Umbilical cord (tissue), 2 donors: ENCODE data around the gene C2CD5. TPM values are rescaled to one million over a fixed set of nuclear protein-coding genes. Genes with fewer than 3 reads are reported as not detected.
"Not testable (repeated sequence)": the region's sequence is repeated elsewhere in the genome, so short reads cannot be mapped to it uniquely, and the experiment has no call there.

Experiments used
- DNase-seq: peaks from one replicate; pipeline ENCODE4 v3.0.0-alpha.2; 2015; ENCODE audit warnings: low spot score
- total RNA-seq: library from RNA; depleted of rRNA; stranded (reverse); fragments of >200 nt; gene quantifications from one replicate; pipeline ENCODE4 v1.2.3, GENCODE V29; 2014; ENCODE audit warnings: low replicate concordance; ENCODE audit not compliant: insufficient read depth

Gene C2CD5, protein sequence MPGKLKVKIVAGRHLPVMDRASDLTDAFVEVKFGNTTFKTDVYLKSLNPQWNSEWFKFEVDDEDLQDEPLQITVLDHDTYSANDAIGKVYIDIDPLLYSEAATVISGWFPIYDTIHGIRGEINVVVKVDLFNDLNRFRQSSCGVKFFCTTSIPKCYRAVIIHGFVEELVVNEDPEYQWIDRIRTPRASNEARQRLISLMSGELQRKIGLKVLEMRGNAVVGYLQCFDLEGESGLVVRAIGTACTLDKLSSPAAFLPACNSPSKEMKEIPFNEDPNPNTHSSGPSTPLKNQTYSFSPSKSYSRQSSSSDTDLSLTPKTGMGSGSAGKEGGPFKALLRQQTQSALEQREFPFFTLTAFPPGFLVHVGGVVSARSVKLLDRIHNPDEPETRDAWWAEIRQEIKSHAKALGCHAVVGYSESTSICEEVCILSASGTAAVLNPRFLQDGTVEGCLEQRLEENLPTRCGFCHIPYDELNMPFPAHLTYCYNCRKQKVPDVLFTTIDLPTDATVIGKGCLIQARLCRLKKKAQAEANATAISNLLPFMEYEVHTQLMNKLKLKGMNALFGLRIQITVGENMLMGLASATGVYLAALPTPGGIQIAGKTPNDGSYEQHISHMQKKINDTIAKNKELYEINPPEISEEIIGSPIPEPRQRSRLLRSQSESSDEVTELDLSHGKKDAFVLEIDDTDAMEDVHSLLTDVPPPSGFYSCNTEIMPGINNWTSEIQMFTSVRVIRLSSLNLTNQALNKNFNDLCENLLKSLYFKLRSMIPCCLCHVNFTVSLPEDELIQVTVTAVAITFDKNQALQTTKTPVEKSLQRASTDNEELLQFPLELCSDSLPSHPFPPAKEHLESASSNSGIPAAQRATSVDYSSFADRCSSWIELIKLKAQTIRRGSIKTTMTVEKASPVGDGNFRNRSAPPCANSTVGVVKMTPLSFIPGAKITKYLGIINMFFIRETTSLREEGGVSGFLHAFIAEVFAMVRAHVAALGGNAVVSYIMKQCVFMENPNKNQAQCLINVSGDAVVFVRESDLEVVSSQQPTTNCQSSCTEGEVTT
- 47.4 TPM for total RNA-seq

DNA sequence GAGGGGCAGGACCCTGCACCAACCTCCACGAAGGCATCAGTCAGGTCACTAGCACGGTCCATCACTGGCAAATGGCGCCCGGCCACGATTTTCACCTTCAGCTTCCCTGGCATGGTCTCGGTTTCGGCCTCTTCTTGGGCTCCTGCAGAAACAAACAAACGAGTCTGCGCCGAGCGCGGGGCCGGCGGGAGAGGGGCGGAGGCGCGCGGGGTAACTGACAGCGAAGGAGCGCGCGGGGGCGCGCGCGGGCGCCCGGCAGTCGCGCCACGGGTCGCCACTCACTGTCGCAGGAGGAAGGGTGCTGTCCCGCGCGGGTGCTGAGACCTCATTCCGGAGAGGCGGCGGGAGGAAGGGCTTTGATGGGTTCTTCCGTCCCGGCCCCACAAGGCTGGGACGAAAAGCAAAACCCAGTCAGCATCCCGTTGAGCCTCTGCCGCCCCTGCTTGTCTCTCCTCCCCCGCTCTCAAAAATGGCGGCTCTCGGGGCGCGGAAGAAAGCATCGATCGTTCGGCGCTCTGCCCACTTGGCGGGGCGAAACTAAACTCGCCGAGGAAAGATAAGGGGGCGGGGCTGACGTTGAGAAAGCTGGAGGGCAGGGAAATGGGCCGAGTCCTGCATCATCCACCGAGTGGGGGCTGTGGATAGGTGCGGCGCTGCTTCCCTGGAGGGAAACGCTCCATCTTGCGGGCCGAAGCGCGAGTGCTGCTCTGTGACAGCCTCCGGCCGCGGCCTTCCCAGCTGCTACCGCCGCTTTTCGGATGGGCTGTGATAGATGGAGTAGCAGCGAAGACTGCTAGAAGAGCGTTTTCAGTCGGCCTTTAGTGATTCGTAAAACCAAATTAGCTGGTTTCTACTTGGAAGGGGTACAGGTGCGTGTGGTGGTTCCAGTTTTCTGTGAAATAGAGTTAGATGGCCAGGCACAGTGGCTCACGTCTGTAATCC lies at the start of gene C2CD5:
Gene C2CD5, minus strand, starts transcription at position 505 of the 942 bp plus-strand sequence. Its CDS starts 392 bp downstream, at position 113.
- DNase-seq, result peak; percentile 99

DNA sequence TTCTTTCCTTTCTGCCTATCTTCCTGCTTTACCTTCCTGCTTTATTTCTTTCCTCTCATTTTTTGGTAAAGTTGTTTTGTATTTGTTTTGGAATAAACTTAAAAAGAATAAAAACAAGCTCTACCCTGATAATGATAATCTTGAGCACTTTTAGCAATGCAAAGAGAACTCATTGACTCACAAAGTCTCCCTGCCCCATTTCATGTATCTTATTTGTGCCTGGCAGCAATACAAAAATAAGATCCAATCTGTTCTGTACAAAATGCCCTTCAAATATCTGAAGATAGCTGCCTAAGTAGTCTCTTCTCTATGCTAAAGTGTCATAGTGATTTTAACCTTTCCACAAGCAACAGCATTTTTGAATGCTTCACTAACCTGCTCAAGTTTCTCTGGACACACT lies 49.5 kb upstream of the C2CD5 start:
- peak; percentile 3 for DNase-seq

DNA sequence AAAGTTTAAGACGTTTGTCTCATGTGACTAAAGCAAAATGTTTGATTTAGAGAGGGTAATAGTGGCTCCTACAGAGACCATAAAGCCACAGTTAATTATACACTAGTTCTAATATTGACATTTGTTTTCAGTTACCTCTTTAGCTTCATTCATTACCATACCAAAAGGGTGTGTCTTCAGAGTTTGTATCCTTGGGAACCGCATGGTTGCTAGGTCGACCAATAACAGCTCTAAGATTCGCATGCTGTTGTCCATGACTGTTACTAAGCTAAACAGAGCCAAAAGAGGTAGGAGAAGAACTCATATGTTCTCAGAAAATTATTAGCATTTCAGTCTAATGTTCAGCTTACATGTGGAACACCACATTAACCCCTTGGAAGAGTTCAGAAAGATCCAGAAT lies 44.5 kb upstream of the C2CD5 start:
- DNase-seq, result no peak

DNA sequence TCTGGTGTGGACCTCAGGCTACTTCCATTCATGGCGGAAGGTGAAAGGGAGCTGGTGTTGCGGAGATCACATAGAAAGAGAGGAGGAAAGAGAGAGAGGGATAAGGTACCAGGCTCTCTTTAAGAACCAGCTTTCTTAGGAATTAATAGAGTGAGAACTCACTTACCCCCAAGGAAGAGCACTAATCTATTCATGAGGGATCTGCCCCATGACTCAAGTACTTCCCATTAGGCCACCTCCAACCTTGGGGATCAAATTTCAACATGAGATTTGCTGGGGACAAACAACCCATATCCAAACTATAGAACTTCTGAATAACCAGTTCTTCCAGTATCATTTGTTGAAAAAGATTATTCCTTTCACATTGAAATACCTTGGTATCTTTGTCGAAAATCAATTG lies 34.0 kb upstream of the C2CD5 start:
- DNase-seq, result no peak

DNA sequence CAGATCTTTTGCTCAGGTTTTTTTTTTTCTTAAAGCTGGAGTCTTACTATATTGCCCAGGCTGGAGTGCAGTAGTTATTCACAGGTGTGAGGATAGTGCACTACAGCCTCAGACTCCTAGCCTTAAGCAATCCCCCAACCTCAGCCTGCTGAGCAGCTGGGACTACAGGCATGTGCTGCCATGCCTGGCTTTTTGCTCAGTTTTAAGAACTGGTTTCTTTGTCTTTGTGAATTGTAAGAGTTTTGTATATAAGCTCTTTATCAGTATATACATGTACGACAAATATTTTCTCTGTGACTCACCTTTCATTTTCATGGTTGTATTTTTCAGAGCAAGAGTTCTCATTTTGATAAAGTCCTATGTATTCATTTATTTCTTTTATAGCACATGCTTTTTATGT lies 33.3 kb upstream of the C2CD5 start:
- no peak for DNase-seq

DNA sequence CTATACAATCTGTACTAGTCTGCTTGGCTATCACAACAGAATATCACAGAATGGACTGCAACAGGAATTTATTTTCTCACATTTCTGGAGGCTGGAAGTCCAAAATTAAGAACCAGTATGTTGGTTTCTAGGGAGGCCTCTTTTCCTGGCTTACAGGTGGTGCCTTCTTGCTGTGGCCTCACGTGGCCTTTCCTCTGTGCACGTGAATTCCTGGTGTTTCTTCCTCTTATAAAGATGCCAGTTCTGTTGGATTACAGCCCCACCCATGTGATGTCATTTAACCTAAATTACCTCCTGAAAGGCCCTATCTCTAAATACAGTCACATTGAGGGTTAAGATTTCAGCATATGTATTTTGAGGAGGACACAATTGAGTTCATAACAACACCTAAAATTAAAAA lies 32.1 kb upstream of the C2CD5 start:
- no peak for DNase-seq

DNA sequence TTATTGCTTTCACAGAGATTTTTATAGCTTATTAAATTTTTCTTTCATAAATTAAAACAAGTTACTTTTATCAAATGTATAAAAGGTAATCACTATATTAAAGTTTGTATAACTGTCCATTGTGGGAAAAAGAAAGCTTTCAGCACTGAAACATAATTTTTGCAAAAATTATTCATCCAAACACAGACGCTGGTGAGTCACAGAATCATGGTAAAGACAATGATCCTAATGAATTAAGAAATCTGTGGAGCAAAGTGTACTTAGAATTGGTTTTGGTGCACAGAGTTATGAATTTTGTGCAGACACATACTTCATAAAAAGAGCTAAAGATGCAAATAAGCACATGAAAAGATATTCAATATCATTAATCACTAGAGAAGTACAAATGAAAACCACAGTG lies 31.7 kb upstream of the C2CD5 start:
- DNase-seq, result no peak

DNA sequence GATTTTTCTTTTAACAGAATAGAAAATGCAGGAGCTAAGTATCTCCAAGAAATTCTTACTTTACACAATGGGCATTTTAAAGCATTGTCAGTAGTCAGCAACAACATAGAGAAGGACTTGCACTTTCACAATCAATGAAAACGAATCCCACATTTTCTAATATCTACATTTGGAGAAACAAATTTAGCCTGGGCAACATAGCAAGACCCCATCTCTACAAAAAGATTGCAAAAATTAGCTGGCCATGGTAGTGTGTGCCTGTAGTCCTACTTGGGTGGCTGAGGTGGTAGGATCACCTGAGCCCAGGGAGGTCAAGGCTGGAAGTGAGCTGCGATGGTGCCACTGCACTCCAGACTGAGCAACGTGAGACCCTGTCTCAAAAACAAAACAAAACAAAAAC lies 30.6 kb upstream of the C2CD5 start:
- no peak for DNase-seq

DNA sequence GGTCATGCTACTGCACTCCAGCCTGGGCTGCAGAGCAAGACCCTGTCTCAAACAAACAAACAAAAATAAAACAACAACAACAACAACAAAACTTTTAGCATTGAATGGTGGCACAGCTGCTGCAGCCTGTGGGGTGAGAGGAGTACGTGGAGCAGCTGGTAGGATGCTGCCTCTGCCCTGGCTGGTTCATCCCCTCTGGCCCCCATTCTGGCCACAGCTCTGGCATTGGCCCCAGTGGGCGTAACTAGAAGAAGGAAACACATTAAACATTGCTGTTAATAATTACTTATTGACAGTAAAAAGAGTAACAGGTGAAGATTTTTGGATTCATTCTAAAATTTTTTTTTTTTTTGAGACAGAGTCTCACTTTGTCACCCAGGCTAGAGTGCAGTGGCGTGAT lies 28.8 kb upstream of the C2CD5 start:
- no peak for DNase-seq

DNA sequence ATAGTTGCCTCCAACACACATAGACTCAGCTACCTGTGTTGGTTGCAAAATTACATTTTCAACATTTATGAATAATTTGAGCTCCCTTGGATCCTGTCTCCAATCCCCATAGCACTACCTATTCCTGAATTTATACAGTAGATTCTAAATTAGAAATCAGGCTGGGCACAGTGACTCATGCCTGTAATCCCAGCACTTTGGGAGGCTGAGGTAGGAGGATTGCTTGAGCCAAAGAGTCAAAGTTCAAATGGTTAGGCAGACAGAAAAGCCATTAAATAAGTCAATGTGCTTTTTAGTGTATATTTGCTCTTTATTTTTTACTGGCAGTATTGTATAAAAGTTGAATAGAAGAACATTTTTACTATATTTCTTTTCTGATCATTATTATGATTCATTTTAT lies 24.9 kb upstream of the C2CD5 start:
- DNase-seq, result no peak

DNA sequence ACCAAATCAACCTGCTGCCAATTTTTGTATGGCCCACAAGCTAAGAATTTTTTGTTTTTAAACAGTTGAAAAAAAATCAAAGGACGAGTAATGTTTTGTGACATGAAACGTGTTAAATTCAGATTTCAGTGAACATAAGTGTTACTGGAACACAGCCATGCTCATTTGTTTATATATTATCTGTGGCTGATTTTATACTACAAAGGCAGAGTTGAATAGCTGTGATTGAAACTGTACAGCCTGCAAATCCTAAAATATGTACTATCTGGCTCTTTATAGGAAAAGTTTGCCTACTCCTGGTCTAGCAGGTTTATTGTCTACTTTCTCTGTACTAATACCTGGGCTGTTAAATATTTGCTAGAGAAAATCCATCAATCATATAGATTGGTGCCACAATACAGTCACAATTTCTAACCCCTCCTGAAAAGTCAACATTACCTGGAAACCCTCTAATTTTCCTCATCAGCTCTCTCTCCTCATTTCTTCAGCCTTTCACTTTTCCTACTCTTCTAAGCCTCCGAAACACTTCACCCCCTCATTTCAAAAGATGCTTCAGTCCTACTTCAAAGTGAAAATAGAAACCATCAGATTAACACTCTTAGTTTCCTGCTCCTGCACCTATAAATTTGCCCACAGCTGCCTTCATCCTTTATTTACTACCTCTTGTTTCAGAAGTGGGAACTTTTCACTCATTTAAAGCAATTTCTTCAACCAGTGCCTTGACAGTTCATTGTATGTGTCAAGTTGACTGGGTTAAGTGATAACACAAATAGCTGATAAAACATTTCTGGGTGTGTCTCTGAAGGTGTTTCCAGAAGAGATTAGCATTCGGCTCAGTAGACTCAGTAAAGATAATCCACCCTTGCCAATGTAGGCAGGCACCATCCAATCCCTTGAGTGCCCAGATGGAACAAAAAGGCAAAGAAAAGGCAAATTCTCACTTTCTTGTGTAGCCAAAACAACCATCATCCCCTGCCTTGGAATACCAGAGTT lies 18.0 kb upstream of the C2CD5 start:
- no peak for DNase-seq

DNA sequence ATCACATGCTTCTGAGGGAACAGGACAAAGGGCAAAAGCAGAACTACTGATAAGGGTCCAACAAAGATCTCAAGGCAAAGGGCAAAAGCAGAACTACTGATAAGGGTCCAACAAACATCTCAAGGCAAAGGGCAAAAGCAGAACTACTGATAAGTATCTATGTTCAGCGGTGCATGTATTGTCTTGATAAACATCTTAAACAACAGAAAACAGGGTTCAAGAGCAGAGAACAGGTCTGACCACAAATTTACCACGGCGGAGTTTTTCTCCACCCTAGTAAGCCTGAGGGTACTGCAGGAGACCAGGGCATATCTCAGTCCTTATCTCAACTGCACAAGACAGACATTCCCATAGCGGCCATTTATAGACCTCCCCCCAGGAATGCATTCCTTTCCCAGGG lies 10.4 kb upstream of the C2CD5 start:
- not testable (repeated sequence) for DNase-seq

DNA sequence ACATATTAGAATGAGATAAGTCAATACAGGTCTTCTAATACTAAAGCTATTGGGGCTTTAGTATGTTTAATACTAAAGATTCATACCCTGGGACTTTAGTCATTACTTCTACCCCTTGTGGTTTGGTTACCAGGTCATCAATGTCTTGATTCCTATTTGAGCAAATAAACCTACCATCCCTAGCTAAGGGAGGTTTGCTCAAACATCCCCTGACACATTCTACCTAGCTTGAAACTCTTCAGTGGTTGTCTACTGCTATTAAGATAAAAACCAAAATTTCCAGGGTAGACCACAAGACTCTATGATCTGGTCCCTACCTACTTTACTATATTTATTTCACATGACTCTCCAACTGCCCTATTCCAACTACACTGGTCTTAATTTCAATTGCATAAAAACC lies 7.3 kb upstream of the C2CD5 start:
- no peak for DNase-seq

DNA sequence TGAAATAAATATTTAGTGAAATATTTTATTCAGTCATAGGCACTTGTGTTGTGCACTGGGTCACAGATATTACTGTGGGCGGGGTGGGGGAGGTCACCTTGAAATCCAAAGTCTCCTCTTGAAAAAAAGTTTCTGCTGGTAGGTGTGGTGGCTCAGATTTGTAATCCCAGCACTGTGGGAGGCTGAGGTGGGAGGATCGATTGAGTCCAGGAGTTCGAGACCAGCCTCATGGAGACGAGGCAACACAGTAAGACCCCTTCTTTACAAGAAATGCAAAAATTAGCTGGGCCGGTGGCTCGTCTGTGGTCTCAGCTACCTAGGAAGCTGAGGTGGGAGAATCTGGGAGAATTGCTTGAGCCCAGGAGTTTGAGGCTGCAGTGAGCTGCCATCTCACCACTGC lies 913 bp upstream of the C2CD5 start:
- DNase-seq, result no peak

DNA sequence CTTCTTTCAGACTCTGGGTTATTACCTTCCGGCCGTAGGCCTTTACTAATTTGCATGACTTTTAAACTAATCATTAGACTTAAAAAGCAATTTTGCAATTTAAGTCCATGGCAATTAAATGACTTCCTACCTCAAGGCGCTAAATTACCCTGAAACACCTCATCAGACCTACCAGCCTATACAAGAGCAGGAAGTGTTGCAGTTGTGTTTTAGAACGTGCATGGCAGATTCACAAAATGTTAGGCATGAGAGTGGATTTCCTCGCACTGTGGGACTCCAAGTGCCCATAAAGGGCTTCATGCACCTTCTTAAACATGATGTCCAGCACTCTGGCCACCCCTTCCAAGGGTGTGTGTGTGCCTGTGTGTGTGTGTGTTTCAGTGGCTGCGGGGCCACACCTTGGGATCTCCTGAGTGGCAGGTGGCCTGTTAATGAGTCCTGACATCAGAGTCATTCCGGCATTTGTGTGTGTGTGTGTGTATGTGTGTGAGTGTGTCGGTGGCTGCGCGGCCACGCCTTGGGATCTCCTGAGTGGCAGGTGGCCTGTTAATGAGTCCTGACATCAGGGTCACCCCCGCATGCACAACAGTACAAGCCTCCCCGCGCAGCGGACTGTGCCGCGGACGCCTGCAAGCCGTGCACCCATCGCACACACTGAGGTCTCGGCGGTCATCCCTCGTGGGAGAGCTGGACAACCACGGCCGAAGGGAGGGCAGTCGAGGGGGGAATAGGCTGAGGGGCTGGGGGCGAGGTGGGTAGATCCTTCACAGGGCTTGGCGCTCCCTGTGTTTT lies 900 bp downstream of the C2CD5 start:
- peak; percentile 3 for DNase-seq

DNA sequence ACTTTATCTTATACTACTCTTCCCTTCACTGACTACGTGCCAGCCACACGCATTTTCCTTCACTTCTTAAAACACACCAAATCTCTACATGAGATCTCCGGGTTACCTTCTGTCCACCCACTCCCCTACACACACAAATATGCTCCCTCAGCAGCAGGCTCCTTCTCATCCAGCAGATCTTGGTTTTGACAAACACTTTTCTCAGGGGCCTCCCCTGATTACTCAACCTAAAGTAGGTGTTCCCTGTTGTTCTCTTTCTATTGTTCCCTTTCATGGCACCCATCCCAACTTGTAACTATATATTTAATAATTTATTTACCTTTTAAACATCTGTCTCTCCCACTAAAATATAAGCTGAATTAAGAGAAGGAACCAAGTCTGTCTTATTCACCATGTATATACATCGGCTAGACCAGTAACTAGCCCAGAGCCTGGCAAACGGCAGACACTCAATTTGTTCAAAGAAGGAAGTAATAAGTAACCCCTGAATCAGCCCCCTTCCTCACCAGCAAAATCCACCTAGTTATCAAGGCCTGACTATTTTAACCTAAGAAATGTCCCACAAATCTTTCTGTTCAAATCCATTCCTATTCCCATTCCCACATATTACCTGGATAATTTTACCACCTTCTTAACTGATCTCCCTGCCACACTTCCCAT lies 2.7 kb downstream of the C2CD5 start:
- no peak for DNase-seq

DNA sequence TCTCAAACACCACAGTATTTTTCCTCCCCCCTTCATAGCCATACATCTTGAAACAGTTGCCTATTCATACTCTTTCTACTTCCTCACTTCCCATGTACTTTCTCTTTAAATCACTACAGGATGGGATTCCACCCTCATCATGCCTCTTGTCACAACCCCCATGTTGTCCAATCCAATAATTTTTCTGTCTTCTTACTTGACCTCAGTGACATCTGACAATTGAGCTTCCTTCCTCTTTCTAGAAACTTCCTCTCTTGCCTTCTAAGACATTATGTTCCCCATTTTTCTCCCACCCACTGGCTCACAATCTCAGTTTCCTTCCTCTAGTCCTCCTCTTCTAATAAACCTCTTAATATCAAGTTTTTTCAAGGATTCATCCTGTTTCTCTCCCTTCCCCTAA lies 5.3 kb downstream of the C2CD5 start:
- peak; percentile 7 for DNase-seq

DNA sequence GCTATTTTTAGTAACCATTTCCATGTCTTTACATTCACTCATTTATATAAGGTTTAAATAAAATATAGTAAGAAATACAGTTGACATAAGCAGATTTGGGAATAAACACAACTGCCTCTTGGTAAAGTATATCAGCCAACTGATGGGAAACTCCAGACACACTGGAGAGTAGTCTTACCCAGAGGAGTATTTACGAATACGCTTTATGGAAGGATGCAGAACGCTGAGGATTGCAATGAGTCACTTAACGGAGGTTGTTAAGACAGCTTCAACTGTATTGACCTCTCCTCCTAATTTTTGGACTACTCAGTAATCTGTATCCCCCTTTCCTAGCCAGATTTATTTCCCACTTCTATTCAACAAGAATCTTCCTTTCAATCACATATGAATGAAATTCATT lies 6.0 kb downstream of the C2CD5 start:
- no peak for DNase-seq
